ENCODE results near the gene SIPA1L2.
A peak's percentile ranks its signal among the peaks of the same experiment; 100 is the strongest.

The SIPA1L2 gene

GRCh38 chr1:232669981-232670747, 40.2 kb upstream of the SIPA1L2 start:
- peak; percentile 87 for DNase-seq (ENCODE audit: low read depth)
- no peak for TF ChIP-seq CTCF (conservative IDR thresholded peaks at IDR 0.05; ENCODE audit: low read depth, low read length)
- H3K4me3 ChIP-seq (ENCODE audit: low read depth, low read length) = no peak overlapping the region

- no peak for TF ChIP-seq CTCF (conservative IDR thresholded peaks at IDR 0.05; ENCODE audit: low read depth, low read length)
- no peak for DNase-seq (ENCODE audit: low read depth)
- H3K4me3 ChIP-seq (ENCODE audit: low read depth, low read length) = no peak overlapping the region
These were observed 37.8 kb upstream of the SIPA1L2 start for GRCh38 chr1:232667778-232668165.

- no peak overlapping the region for H3K4me3 ChIP-seq (ENCODE audit: low read depth, low read length)
- no peak for TF ChIP-seq CTCF (conservative IDR thresholded peaks at IDR 0.05; ENCODE audit: low read depth, low read length)
- DNase-seq (ENCODE audit: low read depth) = no peak
These were observed 37.3 kb upstream of the SIPA1L2 start for GRCh38 chr1:232667094-232667777.

- DNase-seq (ENCODE audit: low read depth) = no peak
- TF ChIP-seq CTCF (conservative IDR thresholded peaks at IDR 0.05; ENCODE audit: low read depth, low read length) = no peak
- no peak overlapping the region for H3K4me3 ChIP-seq (ENCODE audit: low read depth, low read length)
These were observed 35.2 kb upstream of the SIPA1L2 start for GRCh38 chr1:232664844-232665777.

- TF ChIP-seq CTCF (conservative IDR thresholded peaks at IDR 0.05; ENCODE audit: low read depth, low read length) = no peak
- DNase-seq (ENCODE audit: low read depth) = no peak
- no peak overlapping the region for H3K4me3 ChIP-seq (ENCODE audit: low read depth, low read length)
These were observed 33.0 kb upstream of the SIPA1L2 start for GRCh38 chr1:232662910-232663309.

- DNase-seq (ENCODE audit: low read depth) = no peak
- no peak for TF ChIP-seq CTCF (conservative IDR thresholded peaks at IDR 0.05; ENCODE audit: low read depth, low read length)
- no peak overlapping the region for H3K4me3 ChIP-seq (ENCODE audit: low read depth, low read length)
These were observed 28.5 kb upstream of the SIPA1L2 start for GRCh38 chr1:232658386-232658785.

All from choroid plexus epithelial cell (primary cell).